Measurements from ENCODE around the gene AHSA1. TPM values are rescaled to one million over a fixed set of nuclear protein-coding genes. Genes with fewer than 3 reads are reported as not detected.

The AHSA1 gene
- total and polyA plus RNA-seq, 2 of the 8 experiments (the other 6 are each of a cell fraction or from before 2014, with no cell fraction given) = 155 to 221 TPM

- 4% methylated on average over 18 of the region's 18 CpGs; no CpG with 5 or more reads in 1 of the 2 experiments for WGBS, 2 experiments (ENCODE audit: extremely low coverage in 1 of 2, insufficient coverage in 1 of 2, insufficient read length in 1 of 2, insufficient replicate concordance in 2 of 2, low coverage in 1 of 2, low lambda C conversion rate in 2 of 2, missing lambda C conversion rate in 1 of 2)
- TF ChIP-seq SAP30 (IDR thresholded peaks at IDR 0.05; ENCODE audit: insufficient read depth, insufficient replicate concordance, low read length) (peak; percentile 82), BACH1 (IDR thresholded peaks at IDR 0.05; ENCODE audit: low read length) (no peak), EZH2 (IDR thresholded peaks at IDR 0.05; ENCODE audit: low read depth, low read length, severe bottlenecking) (no peak), TAF1 (IDR thresholded peaks at IDR 0.05; ENCODE audit: low read depth, low read length) (peak; percentile 59; the same call in 1 of the 2 replicates), POLR2AphosphoS5 (IDR thresholded peaks at IDR 0.05; ENCODE audit: low read depth, low read length) (peak; percentile 53; the same call in 1 of the 2 replicates), SIN3A (conservative IDR thresholded peaks at IDR 0.05 in 1 of 2, IDR thresholded peaks at IDR 0.05 in 1 of 2; ENCODE audit: low read depth in 1 of 2, low read length in 2 of 2) (0 out of 4 replicates have a peak, but pooled peaks of 1 of the 2 experiments have one; percentile 84), POU5F1 (IDR thresholded peaks at IDR 0.05; ENCODE audit: low read depth, low read length) (no peak)
These were observed 775 bp upstream of the AHSA1 start for GRCh38 chr14:77457115-77457521.

More at GRCh38 chr14:77457115-77457521, 775 bp upstream of the AHSA1 start:
- ChIA-PET CTCF (ENCODE audit: partially characterized antibody) (interaction anchor here (0.7 to 2.7 kb wide), 4 partner anchors 11 to 141 kb away, joined by 3 to 32 read pairs (median 4); no protein-coding TSS in a partner anchor), POLR2A (ENCODE audit: partially characterized antibody) (interaction anchor here (0.7 to 2.1 kb wide), 10 partner anchors 11 to 268 kb away, joined by 3 to 6 read pairs (median 4); partner anchors contain the start of gene SLIRP)
- H3K56ac ChIP-seq (replicated peaks; ENCODE audit: insufficient read length, low read depth, low read length) = peak overlapping the region; percentile 67
- no peak overlapping the region for H3K23ac ChIP-seq (ENCODE audit: insufficient read length)
- H2AK5ac ChIP-seq (ENCODE audit: low read depth, low read length) = no peak overlapping the region
- H2BK120ac ChIP-seq (replicated peaks; ENCODE audit: low read depth, low read length) = no peak overlapping the region
- H3K27me3 ChIP-seq (replicated peaks in 1 of 4; ENCODE audit: control insufficient read depth in 3 of 4, extremely low read depth in 1 of 4, insufficient read depth in 3 of 4, low read length in 3 of 4) = no peaks in the 10 kb centered on the region
- H4K8ac ChIP-seq (ENCODE audit: extremely low read depth, insufficient read depth, low read length) = peak overlapping the region; percentile 60; the same call in 1 of the 2 replicates
- H3K36me3 ChIP-seq (ENCODE audit: control insufficient read depth in 2 of 4, insufficient read depth in 4 of 4, low read length in 3 of 4) = peaks cover 12 to 27% (median 20%) of the 10 kb centered on the region in 4 experiments; a peak in 7 of 8 replicates
- DNase-seq (ENCODE audit: low read depth in 1 of 2, low spot score in 2 of 2) (no peak), FAIRE-seq (no peak)
- 0 out of 2 replicates have a peak, but pooled peaks cover 3% of the 10 kb centered on the region for H3K23me2 ChIP-seq (ENCODE audit: low read depth, low read length)
- H4K91ac ChIP-seq (replicated peaks; ENCODE audit: insufficient read length, low read length) = no peak overlapping the region
- H3K4ac ChIP-seq (replicated peaks; ENCODE audit: insufficient read length, low read depth, low read length) = no peak overlapping the region
- no peaks in the 10 kb centered on the region; the same call in 1 of the 2 replicates for H3K79me1 ChIP-seq (ENCODE audit: low read depth, low read length)
- no peak overlapping the region for H3K14ac ChIP-seq (ENCODE audit: insufficient read length)
- peak overlapping the region; percentile 61 for H3K27ac ChIP-seq (ENCODE audit: low read depth, low read length)
- peaks cover 0 to 3% (median 1%) of the 10 kb centered on the region in 4 experiments; a peak in 3 of 7 replicates for H3K4me1 ChIP-seq (replicated peaks in 1 of 4; ENCODE audit: control insufficient read depth in 3 of 4, insufficient read depth in 4 of 4, low read length in 3 of 4)
- peak overlapping the region; percentile 2; the same call in 1 of the 2 replicates for H3K18ac ChIP-seq (ENCODE audit: extremely low read depth, low read length)
- H2BK15ac ChIP-seq (ENCODE audit: low read length) = no peak overlapping the region
- H3K9me3 ChIP-seq (ENCODE audit: insufficient read depth in 2 of 2, low read depth in 1 of 2, low read length in 1 of 2) = no peaks in the 10 kb centered on the region
- H3K79me2 ChIP-seq (ENCODE audit: control insufficient read depth in 1 of 2, insufficient read depth in 2 of 2, low read length in 2 of 2) = peaks cover 10 to 35% of the 10 kb centered on the region in 2 experiments
- H3K9ac ChIP-seq (replicated peaks in 1 of 4; ENCODE audit: extremely low read depth in 1 of 4, low read depth in 3 of 4, low read length in 3 of 4) = peak overlapping the region; percentile 72 to 91 (median 74)
- peak overlapping the region; percentile 37; the same call in 1 of the 2 replicates for H2BK5ac ChIP-seq (ENCODE audit: low read depth, low read length)
- peak overlapping the region; percentile 68 to 72 for H3K4me2 ChIP-seq (ENCODE audit: insufficient read depth in 1 of 2, low read depth in 2 of 2, low read length in 2 of 2)
- peak overlapping the region; percentile 18 for H4K5ac ChIP-seq (ENCODE audit: insufficient read length, low read depth, low read length)
- no peak overlapping the region for H2BK12ac ChIP-seq (ENCODE audit: low read depth, low read length)
- H4K20me1 ChIP-seq (replicated peaks in 1 of 2; ENCODE audit: control insufficient read depth in 1 of 2, insufficient read depth in 2 of 2, low read length in 2 of 2) = peaks cover 5 to 9% of the 10 kb centered on the region in 2 experiments
- peak overlapping the region; percentile 90 to 98 (median 92) for H3K4me3 ChIP-seq (ENCODE audit: extremely low read depth in 1 of 4, insufficient read depth in 2 of 4, low read depth in 3 of 4, low read length in 4 of 4)
- H2AFZ ChIP-seq (ENCODE audit: low read length) = peak overlapping the region; percentile 84
- no peak overlapping the region for H2BK20ac ChIP-seq (ENCODE audit: low read length)

Measured in H1 (cell line).